ENCODE results near the gene RABAC1.

GRCh38 chr19:41915776-41916414 lies 43.2 kb downstream of the RABAC1 start:
- TF ChIP-seq, protein P1, sequence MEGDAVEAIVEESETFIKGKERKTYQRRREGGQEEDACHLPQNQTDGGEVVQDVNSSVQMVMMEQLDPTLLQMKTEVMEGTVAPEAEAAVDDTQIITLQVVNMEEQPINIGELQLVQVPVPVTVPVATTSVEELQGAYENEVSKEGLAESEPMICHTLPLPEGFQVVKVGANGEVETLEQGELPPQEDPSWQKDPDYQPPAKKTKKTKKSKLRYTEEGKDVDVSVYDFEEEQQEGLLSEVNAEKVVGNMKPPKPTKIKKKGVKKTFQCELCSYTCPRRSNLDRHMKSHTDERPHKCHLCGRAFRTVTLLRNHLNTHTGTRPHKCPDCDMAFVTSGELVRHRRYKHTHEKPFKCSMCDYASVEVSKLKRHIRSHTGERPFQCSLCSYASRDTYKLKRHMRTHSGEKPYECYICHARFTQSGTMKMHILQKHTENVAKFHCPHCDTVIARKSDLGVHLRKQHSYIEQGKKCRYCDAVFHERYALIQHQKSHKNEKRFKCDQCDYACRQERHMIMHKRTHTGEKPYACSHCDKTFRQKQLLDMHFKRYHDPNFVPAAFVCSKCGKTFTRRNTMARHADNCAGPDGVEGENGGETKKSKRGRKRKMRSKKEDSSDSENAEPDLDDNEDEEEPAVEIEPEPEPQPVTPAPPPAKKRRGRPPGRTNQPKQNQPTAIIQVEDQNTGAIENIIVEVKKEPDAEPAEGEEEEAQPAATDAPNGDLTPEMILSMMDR (IDR thresholded peaks at IDR 0.05), result no peak
- TF ChIP-seq POLR2A (IDR thresholded peaks at IDR 0.05), result no peak
